GM12878 (cell line): ENCODE measurements around the gene RPS19BP1. TPM values are rescaled to one million over a fixed set of nuclear protein-coding genes. Genes with fewer than 3 reads are reported as not detected.

ENCODE experiments used
- ATAC-seq: fragments of 200-7000 bp; cut with Tn5 transposase; 3 replicates; pipeline ENCODE4 v1.9.1; 2020; ENCODE audit warnings: mild to moderate bottlenecking, moderate library complexity
- BruUV-seq: library from RNA; stranded (reverse); fragments of 400-500 nt; replicated peaks from 2 replicates; lab custom pipeline; 2021; lab: Mats Ljungman, UMichigan
- CTCF ChIA-PET: fragments of 300-600 bp; sonication (Branson Sonifier 250); formaldehyde crosslinking; extraction: SDS; loops from one replicate; lab custom pipeline; 2021; ENCODE audit warnings: inconsistent platforms; lab: Yijun Ruan, JAX
- POLR2A ChIA-PET: fragments of 350-600 bp; formaldehyde crosslinking; extraction: SDS; loops from one replicate; lab custom pipeline; 2021; ENCODE audit warnings: inconsistent platforms; lab: Charles Lee
- RAD21 ChIA-PET: fragments of 300-600 bp; sonication (Branson Sonifier 250); formaldehyde crosslinking; loops from one replicate; lab custom pipeline; 2023; ENCODE audit warnings: antibody characterized with exemption; ENCODE audit not compliant: unreplicated experiment; lab: Charles Lee
- SMC1A ChIA-PET: fragments of 300-600 bp; sonication (Branson Sonifier 250); formaldehyde crosslinking; loops from one replicate; lab custom pipeline; 2023; ENCODE audit not compliant: unreplicated experiment, uncharacterized antibody; lab: Charles Lee
- DNase-seq: peaks from one replicate; pipeline ENCODE4 v3.0.0-alpha.2; 2011; ENCODE audit warnings: low read depth, low spot score
- FAIRE-seq: peaks from 3 replicates; lab custom pipeline; 2011; peaks lifted over from hg19 to GRCh38; lab: Jason Lieb, UNC
- H2AFZ ChIP-seq: 2 replicates; pipeline ENCODE4 v1.6.0; 2011; ENCODE audit warnings: low read depth, low read length, control low read depth; ENCODE audit not compliant: control insufficient read depth
- H3K27ac ChIP-seq: 2 replicates; pipeline ENCODE4 v1.5.1; 2011; ENCODE audit warnings: control low read depth; ENCODE audit not compliant: control insufficient read depth, insufficient read depth
- H3K27me3 ChIP-seq, 2 experiments: replicated peaks in 1 of 2; 2 replicates each; pipeline versions ENCODE4 v1.6.0 to v1.6.1; 2011; ENCODE audit warnings: low read length in 1 of 2; ENCODE audit not compliant: control insufficient read depth in 2 of 2, insufficient read depth in 2 of 2
- H3K36me3 ChIP-seq, 2 experiments: 2 replicates each; pipeline ENCODE4 v1.5.1; 2011; ENCODE audit warnings: low read length in 1 of 2; ENCODE audit not compliant: control insufficient read depth in 2 of 2, insufficient read depth in 2 of 2
- H3K4me1 ChIP-seq: 2 replicates; pipeline ENCODE4 v1.6.1; 2011; ENCODE audit warnings: mild to moderate bottlenecking, low read length, moderate library complexity, mixed read lengths; ENCODE audit not compliant: control insufficient read depth, insufficient read depth
- H3K4me2 ChIP-seq: 2 replicates; pipeline ENCODE4 v1.6.0; 2011; ENCODE audit warnings: control low read depth; ENCODE audit not compliant: control insufficient read depth, insufficient read depth
- H3K4me3 ChIP-seq: fragments of 200-600 bp; sonication (generic); 2 replicates; pipeline ENCODE4 v1.5.1; 2016
- H3K79me2 ChIP-seq: 2 replicates; pipeline ENCODE4 v1.6.0; 2011; ENCODE audit warnings: low read length; ENCODE audit not compliant: control insufficient read depth, insufficient read depth
- H3K9ac ChIP-seq: 2 replicates; pipeline ENCODE4 v1.8.0; 2011; ENCODE audit warnings: low read length, control low read depth, mixed read lengths; ENCODE audit not compliant: control insufficient read depth, insufficient read depth
- H3K9me3 ChIP-seq: replicated peaks from 3 replicates; pipeline ENCODE4 v1.5.1; 2011; ENCODE audit warnings: mild to moderate bottlenecking, low read length; ENCODE audit not compliant: control insufficient read depth, insufficient read depth
- H4K20me1 ChIP-seq: 2 replicates; pipeline ENCODE4 v1.6.0; 2011; ENCODE audit not compliant: control insufficient read depth, insufficient read depth
- BMI1 ChIP-seq: fragments of 450-650 bp; IDR thresholded peaks from 2 replicates; pipeline ENCODE4 v1.6.1; 2016; ENCODE audit warnings: mild to moderate bottlenecking, moderate library complexity, borderline replicate concordance
- CTCF ChIP-seq, 3 experiments: IDR thresholded peaks in 2 of 3; conservative IDR thresholded peaks in 1 of 3; 2 replicates each; pipeline ENCODE4 v1.5.1; 2011; ENCODE audit warnings: low read depth in 3 of 3, low read length in 3 of 3, mild to moderate bottlenecking in 3 of 3, control low read depth in 2 of 3, moderate library complexity in 2 of 3, inconsistent platforms in 1 of 3, mixed read lengths in 1 of 3; ENCODE audit not compliant: control insufficient read depth in 2 of 3, insufficient read depth in 1 of 3; ENCODE audit errors: extremely low read depth in 1 of 3
- E2F8 ChIP-seq: fragments of 450-650 bp; IDR thresholded peaks from 2 replicates; pipeline ENCODE4 v1.6.1; 2018; ENCODE audit warnings: mild to moderate bottlenecking, low read depth, moderate library complexity; ENCODE audit not compliant: partially characterized antibody
- FOS ChIP-seq: IDR thresholded peaks from 3 replicates; pipeline ENCODE4 v1.6.1; 2011; ENCODE audit warnings: borderline replicate concordance; ENCODE audit not compliant: insufficient read length; ENCODE audit errors: extremely low read depth
- MEF2A ChIP-seq: IDR thresholded peaks from 2 replicates; pipeline ENCODE4 v1.6.1; 2011; ENCODE audit warnings: low read depth, mild to moderate bottlenecking, low read length, moderate library complexity; ENCODE audit not compliant: insufficient read depth
- MEF2B ChIP-seq: fragments of 450-650 bp; IDR thresholded peaks from 2 replicates; pipeline ENCODE4 v1.6.1; 2018; ENCODE audit warnings: mild to moderate bottlenecking, moderate library complexity; ENCODE audit not compliant: partially characterized antibody, poor library complexity, severe bottlenecking
- MYB ChIP-seq: fragments of 150-350 bp; IDR thresholded peaks from 2 replicates; pipeline ENCODE4 v1.6.1; 2014; ENCODE audit warnings: mild to moderate bottlenecking, low read depth, low read length, borderline replicate concordance
- RAD21 ChIP-seq: IDR thresholded peaks from 2 replicates; pipeline ENCODE4 v1.6.1; 2011; ENCODE audit warnings: mild to moderate bottlenecking, low read depth, low read length, moderate library complexity; ENCODE audit not compliant: insufficient read depth
- SMC3 ChIP-seq: IDR thresholded peaks from 2 replicates; pipeline ENCODE4 v1.6.1; 2011; ENCODE audit warnings: low read length, improper control_type of control experiment, borderline replicate concordance
- YY1 ChIP-seq: IDR thresholded peaks from 2 replicates; pipeline ENCODE4 v1.6.1; 2011; ENCODE audit warnings: low read depth, mild to moderate bottlenecking, low read length
- ZBTB33 ChIP-seq: fragments of 450-650 bp; IDR thresholded peaks from 2 replicates; pipeline ENCODE4 v1.6.1; 2017; ENCODE audit warnings: mild to moderate bottlenecking
- WGBS: methylation state at CpG from one replicate; pipeline ENCODE4 v1.1.6; 2016; ENCODE audit warnings: low lambda C conversion rate; ENCODE audit not compliant: insufficient replicate concordance, insufficient coverage; ENCODE audit errors: missing lambda C conversion rate; 5-methylcytosine and 5-hydroxymethylcytosine counted together
- in situ Hi-C: fragments of 300-500 bp; cut with MboI; formaldehyde crosslinking; loops from 9 replicates; pipeline ENCODE4 v1.14.3; 2018; ENCODE audit warnings: mixed read lengths
- intact Hi-C: fragments of 100-400 bp; cut with micrococcal nuclease; formaldehyde crosslinking; loops from one replicate; pipeline ENCODE4 v1.14.2; 2022; ENCODE audit not compliant: unreplicated experiment
- polyA plus RNA-seq, 11 experiments: library from polyadenylated mRNA; depleted of rRNA in 4 of 11; unstranded in 6 of 11; stranded (reverse) in 5 of 11; fragments of >200 nt; fragmentation: Nextera tagmentation in 4 of 11; fragmentation: Illumina TruSeq in 1 of 11; extraction: Ambion mirVana in 4 of 11; extraction: Trizol in 1 of 11; gene quantifications; 1 replicate in 1 of 11; 2 replicates in 10 of 11; pipeline versions ENCODE4 v1.2.1 to v1.2.3, GENCODE V29; 2011 to 2016; ENCODE audit warnings: inconsistent platforms in 2 of 11, missing spikeins in 2 of 11, low read depth in 1 of 11
- total RNA-seq, 4 experiments: library from RNA; depleted of rRNA in 3 of 4; stranded (reverse); fragments of >200 nt in 3 of 4; fragmentation: Illumina TruSeq in 1 of 4; extraction: Trizol in 1 of 4; gene quantifications; 2 replicates each; pipeline versions ENCODE4 v1.2.1 to v1.2.3, GENCODE V29; 2013 to 2021

The RPS19BP1 gene
- total and polyA plus RNA-seq, 10 of the 15 experiments (the other 5 are each of a cell fraction or from before 2014, with no cell fraction given) = 2.7 to 206 (median 78.6) TPM

- TF ChIP-seq MEF2B (no peak), FOS (no peak)
Observed at GRCh38 chr22:39545386-39546365, 13.1 kb upstream of the RPS19BP1 start (continued).

DNA sequence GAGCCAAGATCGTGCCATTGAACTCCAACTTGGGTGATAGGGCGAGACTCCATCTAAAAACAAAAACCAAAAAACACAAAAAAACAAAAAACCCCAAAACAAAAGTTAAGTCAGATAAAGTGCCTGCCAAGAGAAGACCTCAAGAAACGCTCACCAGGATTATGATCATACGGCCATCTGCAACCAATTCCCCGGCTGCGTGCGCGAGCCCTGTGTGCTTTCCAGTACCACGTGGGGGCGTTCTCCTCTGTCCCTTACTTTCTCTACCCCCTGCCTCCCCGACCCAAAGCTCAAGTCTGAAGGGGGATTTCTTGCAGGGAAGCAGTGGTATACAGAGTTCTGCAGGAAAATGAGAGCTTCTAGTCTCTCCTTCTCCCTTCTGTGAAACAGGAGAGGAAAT is 10.5 kb upstream of the RPS19BP1 start:
- FAIRE-seq = no peak
- Histone ChIP-seq H3K9me3 (no peaks in the 10 kb centered on the region), H3K4me1 (no peaks in the 10 kb centered on the region), H4K20me1 (no peaks in the 10 kb centered on the region), H2AFZ (no peak overlapping the region), H3K4me2 (no peak overlapping the region), H3K27ac (no peak overlapping the region), H3K9ac (no peak overlapping the region), H3K4me3 (no peak overlapping the region), H3K36me3 (no peaks in the 10 kb centered on the region), H3K27me3 (peaks cover 0 to 3% of the 10 kb centered on the region in 2 experiments; a peak in 1 of 4 replicates), H3K79me2 (no peaks in the 10 kb centered on the region)
- DNase-seq = no peak
- intact Hi-C loops = no loop called here
- RAD21 ChIA-PET = interaction anchor here (0.7 to 2.8 kb wide), 5 partner anchors 159 to 496 kb away, joined by 3 to 36 read pairs (median 4); no protein-coding TSS in a partner anchor
- SMC1A ChIA-PET = interaction anchor here (0.9 to 2.1 kb wide), 2 partner anchors 479 to 482 kb away, joined by 3 to 13 read pairs; no protein-coding TSS in a partner anchor
- peak; percentile 81 for ATAC-seq
- 13% methylated on average over 11 of the region's 11 CpGs for WGBS
- CTCF ChIA-PET = interaction anchor here (0.6 to 14.5 kb wide), 6 partner anchors 9 to 515 kb away, joined by 3 to 157 read pairs (median 4); no protein-coding TSS in a partner anchor
- BruUV-seq = no TSS peak
- no peak for TF ChIP-seq MYB
- TF ChIP-seq YY1 = 0 out of 2 replicates have a peak, but pooled peaks have one; percentile 17
- TF ChIP-seq RAD21 = peak; percentile 49
- no peak for TF ChIP-seq ZBTB33
- no peak for TF ChIP-seq E2F8
- TF ChIP-seq MEF2A = no peak
- TF ChIP-seq BMI1 = no peak
- TF ChIP-seq CTCF (IDR thresholded peaks at IDR 0.05 in 2 of 3, conservative IDR thresholded peaks at IDR 0.05 in 1 of 3; ENCODE audit: control insufficient read depth in 2 of 3, extremely low read depth in 1 of 3, insufficient read depth in 1 of 3, low read depth in 3 of 3, low read length in 3 of 3) = peak; percentile 50 to 60 (median 51); a peak in 4 of 6 replicates
- peak; percentile 67 for TF ChIP-seq SMC3
- TF ChIP-seq, all 136 proteins: peak for 4
- in situ Hi-C loops = loop anchor here (5.0 kb wide), 2 partner anchors 399 to 484 kb away; no protein-coding TSS in a partner anchor
- POLR2A ChIA-PET = no interaction called here
